ENCODE results near the gene BNIP2.

DNA sequence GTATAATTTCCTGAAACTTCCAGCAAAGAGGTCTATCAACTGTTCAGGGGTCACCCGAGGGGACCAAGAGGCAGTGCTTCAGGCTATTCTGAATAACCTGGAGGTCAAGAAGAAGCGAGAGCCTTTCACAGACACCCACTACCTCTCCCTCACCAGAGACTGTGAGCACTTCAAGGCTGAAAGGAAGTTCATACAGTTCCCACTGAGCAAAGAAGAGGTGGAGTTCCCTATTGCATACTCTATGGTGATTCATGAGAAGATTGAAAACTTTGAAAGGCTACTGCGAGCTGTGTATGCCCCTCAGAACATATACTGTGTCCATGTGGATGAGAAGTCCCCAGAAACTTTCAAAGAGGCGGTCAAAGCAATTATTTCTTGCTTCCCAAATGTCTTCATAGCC is 70.7 kb downstream of the BNIP2 start:
- TF ChIP-seq, protein P1, sequence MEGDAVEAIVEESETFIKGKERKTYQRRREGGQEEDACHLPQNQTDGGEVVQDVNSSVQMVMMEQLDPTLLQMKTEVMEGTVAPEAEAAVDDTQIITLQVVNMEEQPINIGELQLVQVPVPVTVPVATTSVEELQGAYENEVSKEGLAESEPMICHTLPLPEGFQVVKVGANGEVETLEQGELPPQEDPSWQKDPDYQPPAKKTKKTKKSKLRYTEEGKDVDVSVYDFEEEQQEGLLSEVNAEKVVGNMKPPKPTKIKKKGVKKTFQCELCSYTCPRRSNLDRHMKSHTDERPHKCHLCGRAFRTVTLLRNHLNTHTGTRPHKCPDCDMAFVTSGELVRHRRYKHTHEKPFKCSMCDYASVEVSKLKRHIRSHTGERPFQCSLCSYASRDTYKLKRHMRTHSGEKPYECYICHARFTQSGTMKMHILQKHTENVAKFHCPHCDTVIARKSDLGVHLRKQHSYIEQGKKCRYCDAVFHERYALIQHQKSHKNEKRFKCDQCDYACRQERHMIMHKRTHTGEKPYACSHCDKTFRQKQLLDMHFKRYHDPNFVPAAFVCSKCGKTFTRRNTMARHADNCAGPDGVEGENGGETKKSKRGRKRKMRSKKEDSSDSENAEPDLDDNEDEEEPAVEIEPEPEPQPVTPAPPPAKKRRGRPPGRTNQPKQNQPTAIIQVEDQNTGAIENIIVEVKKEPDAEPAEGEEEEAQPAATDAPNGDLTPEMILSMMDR (IDR thresholded peaks at IDR 0.05), result no peak
- no peak for TF ChIP-seq POLR2A (IDR thresholded peaks at IDR 0.05)

Data from thyroid gland (tissue), 4 donors.